Measurements from ENCODE around the gene OSBP2. TPM values are rescaled to one million over a fixed set of nuclear protein-coding genes. Genes with fewer than 3 reads are reported as not detected.

Gene OSBP2
- total and polyA plus RNA-seq, 2 of the 13 experiments (the other 11 are each of a cell fraction or from before 2014, with no cell fraction given) = 5.0 to 7.7 TPM

DNA sequence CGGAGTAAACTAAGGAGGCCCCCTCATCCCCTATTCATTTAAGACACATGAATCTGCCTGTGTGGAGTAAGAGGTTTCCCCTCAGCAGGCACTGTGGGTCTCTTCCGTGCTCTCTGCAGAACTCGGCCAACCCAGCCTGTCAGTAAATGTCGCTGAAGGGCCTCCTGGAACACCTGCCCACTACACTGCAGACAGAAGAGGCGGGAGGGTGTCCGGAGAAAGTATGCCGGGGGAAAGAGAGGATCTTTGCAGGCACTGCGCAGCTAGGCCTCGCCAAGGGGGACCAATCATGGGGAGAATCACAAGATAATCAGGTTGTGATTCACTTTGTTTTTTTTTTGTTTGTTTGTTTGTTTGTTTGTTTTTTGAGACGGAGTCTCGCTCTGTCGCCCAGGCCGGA, 163.1 kb downstream of the OSBP2 start:
- Histone ChIP-seq H3K9me3 (ENCODE audit: low read length) (no peaks in the 10 kb centered on the region), H3K9ac (ENCODE audit: insufficient read depth, low read depth, low read length) (no peak overlapping the region), H2AFZ (ENCODE audit: low read length) (no peak overlapping the region), H3K27ac (ENCODE audit: extremely low read length, insufficient read depth, low read length) (no peak overlapping the region), H3K36me3 (replicated peaks in 1 of 2; ENCODE audit: control insufficient read depth in 1 of 2, insufficient read depth in 2 of 2, low read length in 2 of 2) (no peaks in the 10 kb centered on the region), H3K4me1 (ENCODE audit: insufficient read depth, low read length) (peaks cover under 1% of the 10 kb centered on the region; the same call in 1 of the 2 replicates), H3K4me3 (replicated peaks in 1 of 3; ENCODE audit: insufficient read depth in 1 of 3, low read depth in 2 of 3, low read length in 3 of 3) (no peak overlapping the region), H3K27me3 (ENCODE audit: control insufficient read depth in 1 of 2, insufficient read depth in 2 of 2, low read length in 2 of 2) (0 out of 5 replicates have a peak, but pooled peaks cover 0 to 2% of the 10 kb centered on the region in 2 experiments), H4K20me1 (ENCODE audit: insufficient read depth, low read length) (no peaks in the 10 kb centered on the region), H3K79me2 (ENCODE audit: insufficient read depth, low read length) (no peaks in the 10 kb centered on the region), H3K4me2 (ENCODE audit: low read depth, low read length) (no peak overlapping the region)
- ATAC-seq = no peak
- POLR2A ChIA-PET = no interaction called here
- no peak for FAIRE-seq
- CTCF ChIA-PET (ENCODE audit: low intra/inter-chr PET ratio, low total read pairs) = no interaction called here
- no peak for DNase-seq (ENCODE audit: low spot score)
- no TSS peak for BruUV-seq (replicated peaks)
- in situ Hi-C loops (cut with HindIII; ENCODE audit: extremely low pct_ligation_motif_present, low pct_unique_long_range_greater_than_20kb) (no loop called here), intact Hi-C loops (cut with micrococcal nuclease; ENCODE audit: unreplicated experiment) (no loop called here)
- 58% methylated on average over 13 of the region's 13 CpGs for WGBS (ENCODE audit: low lambda C conversion rate)
- TF ChIP-seq, protein P1, sequence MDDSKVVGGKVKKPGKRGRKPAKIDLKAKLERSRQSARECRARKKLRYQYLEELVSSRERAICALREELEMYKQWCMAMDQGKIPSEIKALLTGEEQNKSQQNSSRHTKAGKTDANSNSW (CRISPR knock-in tag; IDR thresholded peaks at IDR 0.05; ENCODE audit: borderline replicate concordance) = no peak
- TF ChIP-seq ESRRA (CRISPR knock-in tag; IDR thresholded peaks at IDR 0.05; ENCODE audit: low read depth) = no peak
- no peak for TF ChIP-seq STAG1 (CRISPR knock-in tag; IDR thresholded peaks at IDR 0.05)
- TF ChIP-seq GATAD1 (CRISPR knock-in tag; IDR thresholded peaks at IDR 0.05) = no peak
- no peak for TF ChIP-seq CAMTA2 (CRISPR knock-in tag; IDR thresholded peaks at IDR 0.05; ENCODE audit: borderline replicate concordance)
- TF ChIP-seq, protein P2, sequence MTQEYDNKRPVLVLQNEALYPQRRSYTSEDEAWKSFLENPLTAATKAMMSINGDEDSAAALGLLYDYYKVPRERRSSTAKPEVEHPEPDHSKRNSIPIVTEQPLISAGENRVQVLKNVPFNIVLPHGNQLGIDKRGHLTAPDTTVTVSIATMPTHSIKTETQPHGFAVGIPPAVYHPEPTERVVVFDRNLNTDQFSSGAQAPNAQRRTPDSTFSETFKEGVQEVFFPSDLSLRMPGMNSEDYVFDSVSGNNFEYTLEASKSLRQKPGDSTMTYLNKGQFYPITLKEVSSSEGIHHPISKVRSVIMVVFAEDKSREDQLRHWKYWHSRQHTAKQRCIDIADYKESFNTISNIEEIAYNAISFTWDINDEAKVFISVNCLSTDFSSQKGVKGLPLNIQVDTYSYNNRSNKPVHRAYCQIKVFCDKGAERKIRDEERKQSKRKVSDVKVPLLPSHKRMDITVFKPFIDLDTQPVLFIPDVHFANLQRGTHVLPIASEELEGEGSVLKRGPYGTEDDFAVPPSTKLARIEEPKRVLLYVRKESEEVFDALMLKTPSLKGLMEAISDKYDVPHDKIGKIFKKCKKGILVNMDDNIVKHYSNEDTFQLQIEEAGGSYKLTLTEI (CRISPR knock-in tag; conservative IDR thresholded peaks at IDR 0.05) = no peak
- no peak for TF ChIP-seq ZNF124 (CRISPR knock-in tag; IDR thresholded peaks at IDR 0.05)
- TF ChIP-seq ZNF446 (CRISPR knock-in tag; IDR thresholded peaks at IDR 0.05) = no peak
- TF ChIP-seq DMAP1 (CRISPR knock-in tag; IDR thresholded peaks at IDR 0.05) = no peak
